GM18861 (cell line): Measurements from ENCODE around the gene TATDN2.

Experiments used
- ATAC-seq: cut with Tn5 transposase; IDR thresholded peaks from one replicate; pipeline ENCODE4 v1.9.1; 2021; ENCODE audit not compliant: unreplicated experiment

Gene TATDN2

DNA sequence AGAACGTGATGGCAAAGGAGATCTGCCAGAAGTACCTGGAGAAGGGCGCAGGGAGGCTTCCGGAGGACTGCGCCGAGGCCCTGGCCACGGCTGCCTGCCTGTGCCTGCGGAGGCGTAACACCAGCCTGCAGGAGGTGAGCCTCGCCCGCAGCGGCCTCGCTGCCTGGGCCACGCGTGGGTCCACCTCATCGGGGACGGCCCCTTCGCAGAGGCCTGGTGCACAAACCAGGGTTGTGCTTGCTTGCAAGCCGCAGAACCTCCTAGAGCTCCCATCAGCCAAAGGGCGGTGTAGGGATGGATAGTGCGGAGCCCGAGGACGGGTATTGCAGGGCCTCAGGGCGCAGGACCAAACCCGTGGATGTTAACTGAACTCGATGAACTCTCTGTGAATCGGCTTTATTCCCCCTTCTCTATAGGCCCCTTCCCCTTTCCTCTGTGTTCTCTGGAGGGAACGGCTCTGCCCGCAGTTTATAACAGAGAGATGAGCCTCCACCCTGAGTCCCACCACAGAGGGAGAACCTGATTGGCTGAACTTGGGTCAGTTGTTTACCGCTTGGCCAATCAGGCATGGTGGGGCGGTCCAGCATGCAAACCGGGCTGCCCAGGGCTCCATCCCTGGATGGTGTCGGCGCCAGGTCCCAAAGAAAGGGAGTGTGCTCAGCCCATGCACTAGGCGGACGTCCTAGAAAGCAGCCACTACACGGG, 13.6 kb upstream of the TATDN2 start:
- ATAC-seq: no peak

DNA sequence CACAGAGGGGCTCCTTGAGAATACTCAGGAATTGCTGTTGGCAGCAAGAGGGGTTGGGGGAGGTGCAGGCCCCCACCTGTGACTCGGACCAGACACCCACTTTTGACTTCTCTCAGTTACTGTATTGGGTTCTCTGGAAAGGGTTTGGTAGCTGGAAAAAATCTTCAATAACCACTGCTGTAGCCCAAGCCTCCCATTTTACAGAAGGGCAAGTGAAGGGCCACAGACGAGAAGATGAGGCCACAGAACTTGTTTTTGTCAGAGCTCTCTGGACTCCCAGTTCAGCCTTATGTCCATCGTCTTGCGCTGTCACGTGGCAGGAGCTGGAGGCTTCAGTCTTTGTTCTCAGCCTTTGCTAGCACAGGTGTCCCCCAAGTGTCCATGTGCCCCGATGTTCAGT, 12.7 kb upstream of the TATDN2 start:
- no peak for ATAC-seq

DNA sequence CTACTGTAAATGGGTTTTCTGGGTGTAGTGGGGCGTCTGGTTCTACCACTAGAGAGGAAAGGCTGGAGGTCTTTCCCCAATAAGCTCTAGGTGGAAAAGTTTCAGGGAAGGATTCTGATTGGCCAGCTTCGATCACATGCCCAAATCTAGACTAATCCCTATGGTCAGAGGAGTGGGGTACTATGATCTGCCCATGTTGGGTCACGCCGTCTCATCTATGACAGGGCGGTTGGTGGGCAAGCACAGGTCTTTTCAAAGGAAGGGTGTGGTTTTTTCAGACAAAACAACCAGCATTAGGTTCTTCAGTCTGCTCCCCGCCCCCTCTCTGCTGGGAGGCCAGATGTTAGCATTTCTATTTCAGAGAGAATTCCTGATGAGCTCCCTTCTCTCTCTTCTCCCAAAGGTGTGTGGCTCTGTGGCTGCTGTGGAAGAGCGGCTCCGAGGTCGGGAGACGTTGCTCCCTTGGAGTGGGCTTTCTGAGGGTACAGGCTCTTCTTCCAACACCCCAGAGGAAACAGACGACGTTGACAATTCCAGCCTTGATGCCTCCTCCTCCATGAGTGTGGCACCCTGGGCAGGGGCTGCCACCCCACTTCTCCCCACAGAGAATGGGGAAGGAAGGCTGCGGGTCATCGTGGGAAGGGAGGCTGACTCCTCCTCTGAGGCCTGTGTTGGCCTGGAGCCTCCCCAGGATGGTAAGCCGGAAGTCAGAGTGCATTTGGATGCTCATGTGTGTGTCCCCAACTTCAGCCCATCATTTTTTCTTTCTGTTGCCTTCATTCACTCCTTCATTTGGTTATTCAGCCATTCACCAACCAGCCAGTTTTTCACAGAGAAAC, 9.7 kb upstream of the TATDN2 start:
- no peak for ATAC-seq

DNA sequence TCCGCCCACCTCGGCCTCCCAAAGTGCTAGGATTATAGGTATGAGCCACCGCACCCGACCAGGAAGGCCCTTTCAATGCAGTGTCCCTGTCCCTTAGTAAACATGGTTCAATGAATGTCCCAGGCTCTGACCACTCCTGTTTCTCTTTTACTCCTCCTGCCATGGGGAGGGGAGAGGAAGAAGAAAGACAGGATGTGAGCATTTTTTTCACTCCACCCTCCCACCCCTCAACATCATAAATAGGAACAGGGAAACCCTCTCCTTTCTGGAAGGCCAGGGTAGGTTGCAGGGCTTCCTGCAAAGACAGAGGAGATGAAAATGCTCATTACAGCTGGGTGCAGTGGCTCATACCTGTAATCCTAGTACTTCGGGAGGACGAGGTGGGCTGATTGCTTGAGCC, 7.5 kb upstream of the TATDN2 start:
- ATAC-seq: no peak

DNA sequence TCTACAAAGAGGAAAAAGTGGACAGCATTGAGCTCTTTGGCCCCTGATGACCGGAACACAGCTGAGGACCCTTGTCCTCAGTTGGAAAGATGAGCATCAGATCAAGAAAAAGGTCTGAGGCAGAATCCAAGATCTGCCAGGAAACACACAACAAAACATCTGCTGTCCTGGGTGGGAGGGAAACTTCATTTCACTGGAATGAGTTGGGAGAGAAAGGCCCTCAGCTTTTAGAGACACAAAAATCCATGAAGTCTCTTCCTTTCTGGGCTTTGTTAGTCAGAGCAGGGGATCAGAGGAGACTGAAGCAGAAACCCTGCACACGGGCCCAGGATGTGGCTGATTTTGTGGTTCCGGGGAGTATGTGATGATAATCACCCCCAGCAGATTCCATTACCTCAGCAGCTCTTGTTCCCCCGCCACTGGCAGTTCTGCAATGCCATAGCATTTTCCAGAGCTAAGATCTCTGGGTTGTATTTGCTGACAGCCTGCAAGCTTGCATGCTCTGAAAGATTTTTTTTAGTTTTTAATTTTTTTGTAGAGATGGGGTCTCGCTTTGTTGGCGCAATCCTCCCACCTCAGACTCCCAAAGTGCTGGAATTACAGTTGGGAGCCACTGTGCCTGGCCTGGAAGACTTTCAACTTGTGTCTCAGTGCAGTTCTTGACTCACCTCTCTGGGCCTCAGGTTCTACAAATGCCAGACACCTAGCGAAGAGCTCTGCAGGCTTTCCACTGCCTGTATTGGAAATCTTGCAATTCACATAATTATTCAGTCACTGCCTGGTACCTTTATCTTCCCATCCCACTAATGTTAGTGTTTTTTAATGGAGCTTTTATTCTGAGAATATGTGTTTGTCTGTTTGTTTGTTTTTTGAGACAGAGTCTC, 5.8 kb upstream of the TATDN2 start:
- ATAC-seq: no peak

DNA sequence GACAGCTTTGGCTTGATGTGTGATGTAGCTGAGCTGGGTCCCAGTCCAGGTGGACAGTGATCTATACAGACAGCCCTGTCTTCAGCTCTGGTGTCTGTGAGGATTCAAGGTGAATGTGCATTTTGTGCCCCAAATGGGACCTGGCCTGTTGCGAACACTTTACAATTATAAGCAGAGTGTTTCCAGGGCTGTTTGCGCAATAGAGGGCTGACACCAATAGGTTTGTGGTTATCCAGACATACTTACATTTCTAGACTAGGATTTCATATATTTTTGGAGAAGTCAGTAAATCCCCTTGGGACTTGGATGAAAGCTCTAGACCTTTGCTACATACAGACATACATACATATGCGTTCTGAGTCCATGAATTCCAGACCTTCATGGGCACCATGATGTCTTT, 4.2 kb upstream of the TATDN2 start:
- ATAC-seq: no peak

DNA sequence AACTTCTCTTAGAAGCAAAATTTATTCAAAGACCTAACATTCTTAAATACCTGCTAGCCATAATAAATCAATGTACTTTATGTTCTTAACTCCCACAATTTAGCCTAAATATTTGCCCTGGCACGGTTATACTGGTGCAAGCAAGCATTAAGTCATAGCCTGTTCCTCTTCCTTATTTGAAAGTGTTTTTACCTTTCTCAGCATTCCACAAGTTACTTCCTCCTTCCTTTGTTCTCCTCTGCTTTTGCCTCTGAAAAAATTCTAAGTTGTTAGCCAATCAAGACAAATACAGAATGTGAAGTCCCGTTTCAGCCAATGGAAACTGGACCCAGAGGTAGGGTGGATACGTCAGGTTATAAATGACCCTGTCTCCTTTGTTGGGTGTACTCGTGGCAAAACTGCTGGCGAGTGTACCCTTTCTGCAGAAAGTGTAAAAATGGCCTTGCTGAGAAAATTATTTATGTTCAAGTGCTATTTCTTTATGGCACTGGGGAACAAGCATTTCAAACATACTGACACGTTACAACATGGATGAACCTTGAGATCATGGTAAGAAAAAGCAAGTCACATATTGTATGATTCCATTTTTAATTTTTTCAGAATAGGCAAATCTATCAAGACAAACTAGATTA, 3.1 kb upstream of the TATDN2 start:
- no peak for ATAC-seq

DNA sequence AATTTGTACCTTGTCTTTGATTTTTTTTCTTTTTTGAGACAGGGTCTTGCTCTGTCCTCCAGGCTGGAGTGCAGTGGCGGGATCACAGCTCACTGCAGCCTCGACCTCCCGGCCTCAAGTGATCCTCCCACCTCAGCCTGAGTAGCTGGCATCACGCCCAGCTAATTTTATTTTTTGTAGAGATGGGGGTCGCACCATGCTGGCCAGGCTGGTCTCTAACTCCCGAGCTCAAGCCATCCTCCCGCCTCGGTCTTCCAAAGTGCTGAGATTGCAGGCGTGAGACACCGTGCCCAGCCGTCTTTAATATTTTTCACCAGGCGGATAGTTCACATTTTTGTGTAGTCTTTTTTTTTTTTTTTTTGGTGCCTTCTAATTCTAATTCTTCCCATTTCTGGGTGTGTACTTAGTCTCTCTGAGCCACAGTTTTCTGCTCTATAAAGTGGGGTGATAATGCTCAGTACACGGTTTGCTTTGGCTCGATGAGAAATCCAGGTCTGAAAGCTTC, 528 bp upstream of the TATDN2 start:
- ATAC-seq: no peak

DNA sequence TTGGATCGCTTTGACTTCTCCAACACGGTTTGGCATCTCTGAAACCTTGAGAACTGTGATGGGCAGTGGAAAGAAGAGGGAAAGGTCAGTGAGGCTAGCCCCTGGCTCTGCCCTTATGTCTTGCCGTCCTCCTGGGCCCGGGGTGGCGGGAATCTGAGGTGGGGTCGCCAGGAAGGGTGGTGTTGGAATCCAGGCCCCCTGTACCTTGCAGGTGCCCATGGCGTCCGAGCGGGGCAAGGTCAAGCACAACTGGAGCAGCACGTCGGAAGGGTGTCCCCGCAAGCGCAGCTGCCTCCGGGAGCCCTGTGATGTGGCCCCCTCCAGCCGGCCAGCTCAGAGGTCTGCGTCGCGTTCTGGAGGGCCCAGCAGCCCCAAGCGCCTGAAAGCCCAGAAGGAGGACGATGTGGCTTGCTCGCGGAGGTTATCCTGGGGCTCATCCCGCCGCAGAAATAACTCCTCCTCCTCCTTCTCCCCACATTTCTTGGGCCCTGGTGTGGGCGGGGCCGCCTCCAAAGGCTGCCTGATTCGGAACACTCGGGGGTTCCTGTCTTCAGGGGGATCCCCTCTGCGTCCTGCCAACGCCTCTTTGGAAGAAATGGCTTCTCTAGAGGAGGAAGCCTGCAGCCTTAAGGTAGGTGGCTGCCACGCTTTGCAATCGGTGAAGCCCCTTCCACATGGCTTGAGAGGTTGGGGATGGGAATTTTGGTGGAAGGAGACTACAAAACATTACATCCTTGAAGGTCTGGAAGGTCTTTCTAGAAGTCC, 907 bp downstream of the TATDN2 start:
- no peak for ATAC-seq

DNA sequence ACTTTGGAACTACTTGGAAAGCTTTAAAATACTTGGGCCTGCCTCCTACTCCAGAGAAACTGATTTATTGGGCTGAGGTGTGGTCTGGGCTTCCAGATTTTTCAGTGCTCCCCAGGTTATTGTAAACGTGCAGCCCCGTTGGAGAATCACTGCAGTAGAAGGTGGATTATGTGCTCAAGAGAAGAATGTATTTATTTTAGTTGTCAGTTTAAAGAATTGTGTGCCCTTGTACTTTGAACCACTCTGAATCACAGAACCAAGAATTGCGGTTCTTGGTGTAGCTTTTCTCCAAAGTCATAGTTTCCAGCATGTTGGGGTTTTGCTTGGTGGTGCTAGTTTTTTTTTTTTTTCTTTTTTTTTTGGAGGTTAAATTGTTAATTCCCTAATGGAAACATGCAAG, 1.6 kb downstream of the TATDN2 start:
- ATAC-seq: no peak

DNA sequence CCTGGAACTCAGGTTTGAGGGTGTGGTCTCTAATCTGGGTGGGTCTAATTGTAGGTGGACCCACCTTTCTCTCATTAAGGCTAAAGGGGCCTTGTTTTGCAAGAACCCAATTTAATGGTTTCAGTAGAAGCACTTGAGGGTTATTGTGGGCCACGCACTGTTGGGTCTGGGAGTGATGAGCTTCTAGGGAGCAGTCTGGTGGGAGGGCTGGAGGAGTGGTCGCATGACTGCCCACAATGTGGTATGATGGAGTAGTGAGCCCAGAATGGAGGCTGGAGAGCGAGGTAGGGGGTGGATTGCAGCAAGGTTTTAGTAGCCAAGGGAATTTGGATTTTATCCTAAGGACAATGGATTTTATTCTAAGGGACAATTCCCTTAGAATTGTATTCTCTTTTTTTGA, 2.7 kb downstream of the TATDN2 start:
- ATAC-seq: no peak

DNA sequence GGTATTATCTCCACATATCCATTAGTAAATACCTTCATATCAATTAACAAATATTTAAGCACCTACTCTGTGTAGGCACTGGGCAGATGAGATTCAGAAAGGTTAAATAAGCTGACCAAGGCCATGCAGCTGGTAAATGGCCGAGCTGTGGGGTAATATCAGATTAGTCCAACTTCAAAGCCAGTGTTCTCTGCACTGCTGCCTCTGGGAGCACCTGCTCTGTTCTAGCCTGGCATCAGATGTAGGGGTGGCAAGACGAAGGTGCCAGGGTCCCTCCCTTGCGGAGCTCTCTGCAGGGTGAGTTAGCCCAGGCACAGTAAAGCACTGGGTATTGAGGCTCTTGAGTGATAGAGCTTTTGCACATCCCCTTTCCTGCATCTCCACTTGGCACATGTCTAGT, 5.5 kb downstream of the TATDN2 start:
- no peak for ATAC-seq

DNA sequence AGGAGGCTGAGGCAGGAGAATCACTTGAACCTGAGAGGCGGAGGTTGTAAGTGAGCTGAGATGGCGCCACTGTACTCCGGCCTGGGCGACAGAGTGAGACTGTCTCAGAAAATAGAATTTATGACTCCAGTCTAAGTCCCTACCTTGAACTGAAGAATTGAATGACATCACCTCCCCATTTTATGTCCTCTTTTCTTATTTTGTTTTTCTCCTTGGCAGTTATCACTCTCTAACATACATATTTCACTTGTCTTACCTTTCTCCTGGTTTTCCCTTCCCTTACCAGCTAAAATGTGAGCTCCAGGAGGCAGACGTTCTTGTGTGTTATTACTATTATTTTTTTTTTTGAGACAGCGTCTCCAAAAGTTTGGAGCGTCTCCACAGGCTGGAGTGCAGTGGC, 7.6 kb downstream of the TATDN2 start:
- no peak for ATAC-seq

DNA sequence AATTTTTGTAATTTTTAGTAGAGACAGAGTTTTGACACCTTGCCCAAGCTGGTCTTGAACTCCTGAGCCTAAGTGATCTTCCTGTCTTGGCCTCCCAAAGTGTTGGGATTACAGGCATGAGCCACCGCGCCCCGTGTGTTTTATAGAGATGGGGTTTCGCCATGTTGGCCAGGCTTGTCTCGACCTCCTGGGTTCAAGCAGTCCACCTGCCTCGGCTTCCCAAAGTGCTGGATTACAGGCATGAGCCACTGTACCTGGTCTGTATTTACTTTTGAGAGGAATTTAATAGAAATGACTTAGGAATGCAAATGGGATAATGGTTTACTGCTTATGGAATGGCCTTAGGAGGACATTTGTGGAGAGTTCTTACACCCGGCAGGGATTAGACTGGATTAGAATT, 10.8 kb downstream of the TATDN2 start:
- ATAC-seq: no peak

DNA sequence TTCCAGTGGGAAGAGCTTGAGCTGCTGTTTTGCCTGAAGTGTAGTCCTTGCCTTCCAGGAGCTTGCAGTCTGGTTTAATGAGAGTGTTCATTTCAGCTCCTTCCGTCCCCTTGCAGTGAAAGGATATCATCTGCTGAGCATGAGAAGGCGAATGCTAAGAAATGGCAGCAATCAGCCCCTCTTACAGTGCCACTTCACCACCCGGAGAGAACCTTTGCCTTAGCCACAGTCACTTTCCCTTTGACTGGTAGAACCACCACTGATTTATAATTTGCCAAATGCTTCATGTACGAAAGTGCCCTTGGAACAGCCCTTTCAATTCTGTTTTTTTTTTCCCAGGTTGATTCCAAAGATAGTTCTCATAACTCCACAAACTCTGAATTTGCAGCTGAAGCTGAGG, 11.5 kb downstream of the TATDN2 start:
- ATAC-seq: no peak

DNA sequence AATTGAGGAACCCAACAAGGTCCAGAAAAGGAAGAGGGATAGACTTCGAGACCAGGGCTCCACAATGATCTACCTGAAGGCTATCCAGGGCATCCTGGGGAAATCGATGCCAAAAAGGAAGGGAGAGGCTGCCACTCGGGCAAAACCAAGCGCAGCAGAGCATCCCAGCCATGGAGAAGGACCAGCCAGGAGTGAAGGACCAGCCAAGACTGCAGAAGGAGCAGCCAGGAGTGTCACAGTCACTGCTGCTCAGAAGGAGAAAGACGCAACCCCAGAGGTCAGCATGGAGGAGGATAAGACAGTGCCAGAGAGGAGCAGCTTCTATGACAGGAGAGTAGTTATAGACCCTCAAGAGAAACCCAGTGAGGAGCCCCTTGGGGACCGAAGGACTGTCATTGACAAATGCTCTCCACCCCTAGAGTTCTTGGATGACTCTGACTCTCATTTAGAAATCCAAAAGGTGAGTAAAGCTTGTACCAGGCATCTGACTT, 12.0 kb downstream of the TATDN2 start:
- ATAC-seq: no peak

DNA sequence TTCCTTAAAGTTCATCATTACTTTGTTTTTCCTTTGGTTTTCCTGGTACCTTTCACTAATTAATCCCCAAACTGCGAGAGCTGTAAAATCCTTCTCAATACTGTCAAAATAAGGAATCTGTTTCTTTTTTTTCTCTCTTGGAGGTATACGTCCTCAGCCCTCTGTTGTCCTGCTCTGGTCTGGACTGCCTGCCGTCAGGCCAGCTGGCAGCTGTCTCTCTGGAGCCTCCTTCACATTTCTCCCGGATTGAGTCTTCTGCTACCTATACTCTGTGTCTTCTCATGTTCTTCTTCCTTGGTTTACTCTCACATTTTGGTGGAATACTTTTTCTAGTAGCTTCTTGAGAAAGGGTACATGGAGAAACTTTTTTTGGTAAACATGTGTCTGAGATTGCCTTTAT, 13.8 kb downstream of the TATDN2 start:
- no peak for ATAC-seq

DNA sequence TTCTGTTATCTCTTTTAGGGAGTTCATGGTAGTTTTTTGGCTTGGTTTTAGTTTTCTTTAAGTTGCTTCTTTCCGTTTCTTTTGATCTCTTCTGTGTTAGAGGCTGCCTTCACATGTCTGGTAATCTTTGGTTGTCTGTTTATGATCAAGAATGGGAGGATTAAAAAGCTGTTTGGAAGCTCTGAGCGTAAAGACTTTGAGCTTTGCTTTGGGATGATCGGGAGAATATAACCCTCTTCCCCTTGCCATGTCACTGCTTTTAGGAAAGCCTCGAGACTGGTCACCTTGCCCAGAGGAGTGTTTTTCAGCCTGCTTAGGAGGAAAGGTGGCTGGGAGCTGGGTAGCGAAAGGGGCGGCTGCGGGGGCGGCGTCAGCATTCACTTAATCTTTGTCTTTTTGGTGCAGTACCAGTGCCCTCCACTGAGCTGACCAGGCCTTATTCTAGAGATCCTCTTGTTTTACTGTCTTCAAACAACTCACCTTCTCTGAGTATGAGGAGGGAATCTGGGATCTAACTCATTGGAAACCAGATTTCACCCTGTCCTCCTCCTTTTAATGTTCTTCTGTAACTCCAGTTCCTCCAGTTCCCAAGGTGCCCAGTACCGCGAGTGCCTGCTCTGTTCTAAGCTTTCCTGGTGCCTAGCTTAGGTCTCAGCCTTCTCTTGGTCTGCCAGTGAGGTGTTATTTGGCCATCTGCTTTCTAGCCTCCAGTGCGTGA, 15.5 kb downstream of the TATDN2 start:
- no peak for ATAC-seq

DNA sequence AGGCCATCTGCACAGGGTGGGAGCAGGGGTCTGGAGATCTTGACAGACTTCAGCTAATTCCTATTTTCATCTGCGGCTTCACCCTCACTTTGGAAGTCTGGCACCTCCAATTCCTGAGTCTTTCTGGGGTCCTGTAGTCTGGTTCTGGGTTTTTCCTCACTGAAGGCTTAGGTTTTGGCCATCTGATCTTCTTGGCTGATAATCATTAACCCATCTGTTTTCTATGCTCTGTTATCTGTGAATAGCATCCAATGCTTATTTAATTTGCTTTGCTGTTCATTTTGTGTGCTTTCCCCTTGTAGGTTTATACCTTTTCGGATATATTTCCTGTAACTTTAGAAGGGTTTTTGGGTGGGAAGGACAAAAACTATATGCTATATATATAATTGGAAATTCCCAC, 17.6 kb downstream of the TATDN2 start:
- ATAC-seq: no peak
